CD14-positive monocyte (primary cell): Measurements from ENCODE around the gene CCNK. TPM values are rescaled to one million over a fixed set of nuclear protein-coding genes. Genes with fewer than 3 reads are reported as not detected.

Experiments used
- DNase-seq, 3 donors: peaks; one replicate each; pipeline ENCODE4 v3.0.0-alpha.2; 2011 to 2022
- H2AFZ ChIP-seq: 2 replicates; pipeline ENCODE4 v1.6.0; 2012; ENCODE audit warnings: mild to moderate bottlenecking, low read depth, low read length, inconsistent platforms; ENCODE audit not compliant: insufficient read depth, poor library complexity, severe bottlenecking
- H3K27ac ChIP-seq, 2 donors: 1 replicate in 1 of 2; 2 replicates in 1 of 2; pipeline ENCODE4 v1.5.1; 2012 to 2013; ENCODE audit warnings: low read length in 2 of 2, control low read depth in 1 of 2, inconsistent platforms in 1 of 2, low read depth in 1 of 2, mild to moderate bottlenecking in 1 of 2
- H3K27me3 ChIP-seq, 2 donors: one replicate each; pipeline versions ENCODE4 v1.6.0 to v1.6.1; 2011 to 2013; ENCODE audit warnings: low read length in 2 of 2; ENCODE audit not compliant: control insufficient read depth in 2 of 2, insufficient read depth in 2 of 2
- H3K36me3 ChIP-seq, 2 donors: replicated peaks in 1 of 2; 1 replicate in 1 of 2; 2 replicates in 1 of 2; pipeline versions ENCODE4 v1.5.1 to v1.6.1; 2012 to 2013; ENCODE audit warnings: low read length in 2 of 2, control low read depth in 1 of 2, inconsistent platforms in 1 of 2, mild to moderate bottlenecking in 1 of 2; ENCODE audit not compliant: insufficient read depth in 2 of 2, control insufficient read depth in 1 of 2
- H3K4me1 ChIP-seq, 2 donors: 1 replicate in 1 of 2; 2 replicates in 1 of 2; pipeline versions ENCODE4 v1.5.1 to v1.6.1; 2012 to 2013; ENCODE audit warnings: low read length in 2 of 2, control low read depth in 1 of 2, inconsistent platforms in 1 of 2, mild to moderate bottlenecking in 1 of 2, moderate library complexity in 1 of 2; ENCODE audit not compliant: insufficient read depth in 2 of 2, control insufficient read depth in 1 of 2
- H3K4me2 ChIP-seq: replicated peaks from 2 replicates; pipeline ENCODE3; 2012; ENCODE audit warnings: low read length, moderate library complexity, mild to moderate bottlenecking; ENCODE audit not compliant: poor library complexity, severe bottlenecking; ENCODE audit errors: extremely low read depth
- H3K4me3 ChIP-seq, 3 experiments: fragments of 200-600 bp in 1 of 3; sonication (generic) in 1 of 3; replicated peaks in 1 of 3; 1 replicate in 2 of 3; 2 replicates in 1 of 3; pipeline ENCODE4 v1.5.1; 2011 to 2013; ENCODE audit warnings: low read length in 3 of 3, mild to moderate bottlenecking in 3 of 3, control low read depth in 2 of 3, low read depth in 2 of 3, inconsistent platforms in 1 of 3, moderate library complexity in 1 of 3
- H3K79me2 ChIP-seq: 2 replicates; pipeline ENCODE4 v1.6.0; 2012; ENCODE audit warnings: mild to moderate bottlenecking, control low read depth, inconsistent platforms, low read length, moderate library complexity; ENCODE audit not compliant: insufficient read depth
- H3K9ac ChIP-seq: 2 replicates; pipeline ENCODE4 v1.6.0; 2017; ENCODE audit warnings: low read length, mild to moderate bottlenecking; ENCODE audit not compliant: insufficient read depth, poor library complexity, severe bottlenecking
- H3K9me3 ChIP-seq, 2 donors: replicated peaks in 1 of 2; 1 replicate in 1 of 2; 2 replicates in 1 of 2; pipeline versions ENCODE4 v1.5.1 to v1.6.1; 2012 to 2013; ENCODE audit warnings: low read length in 2 of 2, control low read depth in 1 of 2; ENCODE audit not compliant: control insufficient read depth in 1 of 2, insufficient read depth in 1 of 2
- H4K20me1 ChIP-seq: 2 replicates; pipeline ENCODE4 v1.6.0; 2012; ENCODE audit warnings: mild to moderate bottlenecking, low read length, control low read depth, moderate library complexity; ENCODE audit not compliant: insufficient read depth
- H3K27ac Mint-ChIP-seq, 7 donors: one replicate each; pipeline ENCODE4 v1.8.0; 2020; ENCODE audit warnings: mild to moderate bottlenecking in 7 of 7, mixed read lengths in 7 of 7, moderate library complexity in 6 of 7, inconsistent platforms in 2 of 7
- H3K27me3 Mint-ChIP-seq, 3 donors: one replicate each; pipeline ENCODE4 v1.8.0; 2021 to 2022; ENCODE audit warnings: low read depth in 3 of 3, mild to moderate bottlenecking in 3 of 3, mixed read lengths in 3 of 3, moderate library complexity in 3 of 3, inconsistent platforms in 1 of 3
- H3K36me3 Mint-ChIP-seq, 2 donors: one replicate each; pipeline ENCODE4 v1.8.0; 2020; ENCODE audit warnings: mixed read lengths in 2 of 2, inconsistent platforms in 1 of 2, mild to moderate bottlenecking in 1 of 2
- H3K4me1 Mint-ChIP-seq: one replicate; pipeline ENCODE4 v1.8.0; 2020; ENCODE audit warnings: mild to moderate bottlenecking, mixed read lengths
- H3K4me3 Mint-ChIP-seq, 2 donors: one replicate each; pipeline ENCODE4 v1.8.0; 2020; ENCODE audit warnings: mild to moderate bottlenecking in 2 of 2, mixed read lengths in 2 of 2, moderate library complexity in 1 of 2
- H3K9me3 Mint-ChIP-seq, 7 donors: one replicate each; pipeline ENCODE4 v1.8.0; 2020 to 2022; ENCODE audit warnings: mixed read lengths in 7 of 7, mild to moderate bottlenecking in 6 of 7, moderate library complexity in 6 of 7, inconsistent platforms in 2 of 7
- WGBS: methylation state at CpG from one replicate; pipeline ENCODE4 v1.1.5; 2013; ENCODE audit warnings: missing lambda C conversion rate; ENCODE audit not compliant: insufficient coverage; 5-methylcytosine and 5-hydroxymethylcytosine counted together
- intact Hi-C, 2 donors: fragments of 100-400 bp; cut with micrococcal nuclease; formaldehyde crosslinking; loops; one replicate each; pipeline versions ENCODE4 v1.15.0 to v1.15.1; 2023
- polyA plus RNA-seq, 3 donors: library from polyadenylated mRNA; depleted of rRNA in 1 of 3; unstranded in 2 of 3; stranded (reverse) in 1 of 3; fragments of 300-500 nt in 2 of 3; fragments of >200 nt in 1 of 3; fragmentation: Illumina TruSeq in 2 of 3; gene quantifications; 1 replicate in 2 of 3; 2 replicates in 1 of 3; pipeline ENCODE4 v1.2.3, GENCODE V29; 2012 to 2021
- TF ChIP-seq, protein P1 (sequence below): fragments of 200-600 bp; IDR thresholded peaks from one replicate; pipeline ENCODE4 v1.8.0; 2022; ENCODE audit warnings: antibody characterized with exemption, mild to moderate bottlenecking

The CCNK gene
- polyA plus RNA-seq, 3 donors = 7.7 to 21.5 (median 14.7) TPM

DNA sequence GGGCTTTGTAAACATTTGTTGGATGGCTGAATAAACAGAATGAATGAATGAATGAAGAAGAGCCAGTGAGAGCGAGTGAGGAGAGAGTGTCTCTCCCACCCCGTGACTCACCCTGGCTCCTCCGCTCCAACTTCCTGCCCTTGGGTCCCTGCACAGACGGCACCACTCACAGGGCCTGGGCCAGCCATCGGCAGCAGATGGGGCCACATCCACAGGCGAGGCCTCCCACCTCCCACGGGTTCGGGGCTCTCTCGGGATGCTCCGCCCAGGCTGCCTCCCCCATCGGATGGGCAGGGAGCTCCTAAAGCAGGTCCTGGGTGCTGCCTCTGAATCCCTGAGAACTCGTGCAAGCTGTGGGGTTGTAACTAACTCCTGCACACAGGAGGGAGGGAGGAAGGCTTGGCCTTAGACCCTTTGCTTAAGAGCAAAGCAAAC lies 41.3 kb downstream of the CCNK start:
- Mint-ChIP-seq H3K4me3 (no peak overlapping the region), H3K27me3 (peaks cover 0 to 7% (median 3%) of the 10 kb centered on the region in 3 donors), H3K9me3 (no peaks in the 10 kb centered on the region), H3K4me1 (no peaks in the 10 kb centered on the region), H3K36me3 (no peaks in the 10 kb centered on the region), H3K27ac (no peak overlapping the region)
- TF ChIP-seq, protein P1, sequence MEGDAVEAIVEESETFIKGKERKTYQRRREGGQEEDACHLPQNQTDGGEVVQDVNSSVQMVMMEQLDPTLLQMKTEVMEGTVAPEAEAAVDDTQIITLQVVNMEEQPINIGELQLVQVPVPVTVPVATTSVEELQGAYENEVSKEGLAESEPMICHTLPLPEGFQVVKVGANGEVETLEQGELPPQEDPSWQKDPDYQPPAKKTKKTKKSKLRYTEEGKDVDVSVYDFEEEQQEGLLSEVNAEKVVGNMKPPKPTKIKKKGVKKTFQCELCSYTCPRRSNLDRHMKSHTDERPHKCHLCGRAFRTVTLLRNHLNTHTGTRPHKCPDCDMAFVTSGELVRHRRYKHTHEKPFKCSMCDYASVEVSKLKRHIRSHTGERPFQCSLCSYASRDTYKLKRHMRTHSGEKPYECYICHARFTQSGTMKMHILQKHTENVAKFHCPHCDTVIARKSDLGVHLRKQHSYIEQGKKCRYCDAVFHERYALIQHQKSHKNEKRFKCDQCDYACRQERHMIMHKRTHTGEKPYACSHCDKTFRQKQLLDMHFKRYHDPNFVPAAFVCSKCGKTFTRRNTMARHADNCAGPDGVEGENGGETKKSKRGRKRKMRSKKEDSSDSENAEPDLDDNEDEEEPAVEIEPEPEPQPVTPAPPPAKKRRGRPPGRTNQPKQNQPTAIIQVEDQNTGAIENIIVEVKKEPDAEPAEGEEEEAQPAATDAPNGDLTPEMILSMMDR = no peak
- H2AFZ ChIP-seq = no peak overlapping the region
- intact Hi-C loops = loop anchor here in 1 of 2 donors (5.0 kb wide), 1 partner anchor 360 kb away; no protein-coding TSS in a partner anchor
- no peaks in the 10 kb centered on the region for H4K20me1 ChIP-seq
- H3K9me3 ChIP-seq = no peaks in the 10 kb centered on the region
- H3K79me2 ChIP-seq = no peaks in the 10 kb centered on the region
- H3K4me3 ChIP-seq = no peak overlapping the region
- H3K9ac ChIP-seq = no peak overlapping the region
- H3K4me2 ChIP-seq = no peak overlapping the region
- H3K4me1 ChIP-seq = no peaks in the 10 kb centered on the region
- H3K27me3 ChIP-seq = no peaks in the 10 kb centered on the region
- no peaks in the 10 kb centered on the region for H3K36me3 ChIP-seq
- no peak overlapping the region for H3K27ac ChIP-seq
- WGBS = 66% methylated on average over 4 of the region's 12 CpGs
- no peak for DNase-seq

DNA sequence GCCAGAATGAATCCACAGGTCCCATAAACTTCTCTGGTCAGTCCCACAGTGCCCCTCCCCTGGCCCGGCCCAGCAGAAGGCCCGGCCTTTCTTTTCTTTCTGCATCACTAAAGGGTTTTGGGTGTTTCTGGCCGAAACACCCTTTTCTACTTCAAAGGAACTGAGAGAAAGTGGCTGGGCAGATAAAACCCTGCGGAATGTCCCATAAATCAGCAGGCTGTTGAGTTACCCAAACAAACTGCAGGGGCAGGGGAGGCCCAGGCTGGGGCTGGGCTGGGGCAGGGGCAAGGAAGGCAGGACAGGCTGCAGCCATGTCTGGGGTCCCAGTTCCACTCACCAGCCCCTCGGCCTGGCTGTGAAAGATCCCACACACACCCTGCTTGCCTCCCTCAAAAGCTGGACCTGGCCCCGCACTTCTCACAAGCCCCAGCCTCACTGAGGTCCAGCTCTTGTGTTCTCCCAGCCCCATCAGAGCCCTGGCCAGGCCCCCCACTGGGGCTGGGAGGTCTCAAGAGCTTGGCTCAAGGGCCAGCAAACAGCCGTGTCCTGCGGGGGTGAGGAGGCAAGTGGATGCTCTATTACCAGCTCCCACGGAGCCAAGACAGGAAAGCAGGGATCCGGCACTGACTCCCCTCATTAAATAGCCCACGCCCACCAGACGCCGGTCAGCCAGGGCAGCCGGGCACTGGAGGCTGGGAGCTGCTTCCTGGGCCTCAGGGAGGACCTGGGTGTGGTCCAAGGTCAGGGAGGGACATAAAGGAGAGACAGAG lies 41.9 kb downstream of the CCNK start:
- Histone ChIP-seq H3K4me1 (no peaks in the 10 kb centered on the region), H3K4me2 (no peak overlapping the region), H3K79me2 (no peaks in the 10 kb centered on the region), H3K9ac (no peak overlapping the region), H4K20me1 (no peaks in the 10 kb centered on the region), H3K9me3 (no peaks in the 10 kb centered on the region), H3K27ac (no peak overlapping the region), H3K36me3 (no peaks in the 10 kb centered on the region), H3K27me3 (no peaks in the 10 kb centered on the region), H2AFZ (no peak overlapping the region), H3K4me3 (no peak overlapping the region)
- 94% methylated on average over 10 of the region's 14 CpGs for WGBS
- intact Hi-C loops = loop anchor here in 1 of 2 donors (5.0 kb wide), 1 partner anchor 359 kb away; no protein-coding TSS in a partner anchor
- Mint-ChIP-seq H3K4me1 (no peaks in the 10 kb centered on the region), H3K36me3 (no peaks in the 10 kb centered on the region), H3K9me3 (no peaks in the 10 kb centered on the region), H3K27ac (no peak overlapping the region), H3K4me3 (no peak overlapping the region), H3K27me3 (peaks cover 0 to 6% (median 3%) of the 10 kb centered on the region in 3 donors)
- TF ChIP-seq, protein P1 = no peak
- DNase-seq = no peak
